Measurements from ENCODE around the gene FNIP1.

The FNIP1 gene

DNA sequence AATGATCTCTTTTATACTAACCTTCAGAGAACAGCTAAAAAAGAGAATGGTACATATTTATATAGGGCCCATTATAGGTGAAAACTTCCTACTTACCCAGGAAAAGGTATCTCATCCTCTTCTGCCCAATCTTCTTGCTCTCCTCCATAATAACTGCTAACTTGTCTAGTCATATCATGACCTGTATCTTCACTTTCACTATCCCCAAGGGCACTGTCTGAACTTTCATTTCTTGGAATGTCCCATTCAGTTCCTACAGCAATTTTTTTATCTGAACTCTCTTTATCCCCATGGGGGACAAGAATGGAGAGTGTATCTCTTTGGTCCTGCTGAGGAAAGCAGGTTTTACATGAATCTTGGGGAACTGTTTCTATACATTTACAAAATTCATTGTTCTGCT is 125.4 kb downstream of the FNIP1 start:
- no peak for TF ChIP-seq ZNF274 (IDR thresholded peaks at IDR 0.05; ENCODE audit: low read depth, low read length)
- no peak overlapping the region for H3K4me3 ChIP-seq (ENCODE audit: low read length)

GRCh38 chr5:131664929-131665328 is 131.9 kb downstream of the FNIP1 start:
- no peak for TF ChIP-seq ZNF274 (IDR thresholded peaks at IDR 0.05; ENCODE audit: low read depth, low read length)
- H3K4me3 ChIP-seq (ENCODE audit: low read length), result no peak overlapping the region

GRCh38 chr5:131661933-131662332 is 134.9 kb downstream of the FNIP1 start:
- TF ChIP-seq ZNF274 (IDR thresholded peaks at IDR 0.05; ENCODE audit: low read depth, low read length), result no peak
- no peak overlapping the region for H3K4me3 ChIP-seq (ENCODE audit: low read length)

- TF ChIP-seq ZNF274 (IDR thresholded peaks at IDR 0.05; ENCODE audit: low read depth, low read length), result no peak
- H3K4me3 ChIP-seq (ENCODE audit: low read length), result no peak overlapping the region
Measured at GRCh38 chr5:131659841-131660240, 137.0 kb downstream of the FNIP1 start.

GRCh38 chr5:131659290-131659689 is 137.5 kb downstream of the FNIP1 start:
- no peak overlapping the region for H3K4me3 ChIP-seq (ENCODE audit: low read length)
- TF ChIP-seq ZNF274 (IDR thresholded peaks at IDR 0.05; ENCODE audit: low read depth, low read length), result no peak

GRCh38 chr5:131654776-131655175 is 142.0 kb downstream of the FNIP1 start:
- TF ChIP-seq ZNF274 (IDR thresholded peaks at IDR 0.05; ENCODE audit: low read depth, low read length), result no peak
- H3K4me3 ChIP-seq (ENCODE audit: low read length), result no peak overlapping the region

GRCh38 chr5:131654309-131654708 is 142.5 kb downstream of the FNIP1 start:
- no peak overlapping the region for H3K4me3 ChIP-seq (ENCODE audit: low read length)
- no peak for TF ChIP-seq ZNF274 (IDR thresholded peaks at IDR 0.05; ENCODE audit: low read depth, low read length)

- no peak overlapping the region for H3K4me3 ChIP-seq (ENCODE audit: low read length)
- TF ChIP-seq ZNF274 (IDR thresholded peaks at IDR 0.05; ENCODE audit: low read depth, low read length), result no peak
Measured at GRCh38 chr5:131649161-131649560, 147.7 kb downstream of the FNIP1 start.

GRCh38 chr5:131647048-131647769 is 149.6 kb downstream of the FNIP1 start:
- H3K4me3 ChIP-seq (ENCODE audit: low read length), result peak overlapping the region; percentile 34; the same call in 1 of the 2 replicates
- TF ChIP-seq ZNF274 (IDR thresholded peaks at IDR 0.05; ENCODE audit: low read depth, low read length), result no peak

DNA sequence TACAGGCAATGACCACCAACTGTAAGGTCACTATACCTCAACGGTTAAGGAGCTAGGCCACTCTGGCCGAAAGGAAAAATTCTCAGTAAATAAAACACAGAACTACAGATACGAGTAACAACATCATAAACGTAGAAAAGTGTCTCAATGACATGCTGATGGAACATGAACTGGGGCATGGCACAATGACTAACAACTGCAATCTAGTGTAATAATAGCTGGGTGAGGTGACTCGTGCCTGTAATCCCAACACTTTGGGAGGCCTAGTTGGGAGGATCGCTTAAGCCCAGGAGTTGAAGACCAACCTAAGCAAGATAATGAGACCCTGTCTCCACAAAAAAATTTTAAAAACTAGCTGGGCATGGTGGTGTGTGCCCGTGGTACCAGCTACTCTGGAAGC is 152.0 kb downstream of the FNIP1 start:
- no peak overlapping the region for H3K4me3 ChIP-seq (ENCODE audit: low read length)
- TF ChIP-seq ZNF274 (IDR thresholded peaks at IDR 0.05; ENCODE audit: low read depth, low read length), result no peak

DNA sequence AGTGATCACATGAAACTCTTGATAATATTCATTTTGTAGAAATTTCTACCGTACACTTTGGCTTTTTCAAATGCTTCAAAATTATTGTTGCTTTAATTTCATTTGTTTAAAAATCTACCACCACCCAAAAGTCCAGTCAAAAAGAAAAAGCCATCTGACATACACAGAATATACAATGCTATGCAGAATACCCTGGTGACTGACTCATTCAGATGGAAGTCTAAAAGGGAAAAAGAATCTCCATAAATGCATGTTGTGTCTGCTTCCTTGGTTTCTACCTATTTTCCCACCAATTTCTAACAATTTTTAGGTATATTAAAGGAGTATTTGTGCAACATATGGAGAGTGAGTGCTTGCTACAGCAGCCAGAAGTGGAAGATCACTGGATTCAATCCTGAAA is 152.4 kb downstream of the FNIP1 start:
- no peak for TF ChIP-seq ZNF274 (IDR thresholded peaks at IDR 0.05; ENCODE audit: low read depth, low read length)
- H3K4me3 ChIP-seq (ENCODE audit: low read length), result no peak overlapping the region

GRCh38 chr5:131641494-131641893 is 155.3 kb downstream of the FNIP1 start:
- no peak for TF ChIP-seq ZNF274 (IDR thresholded peaks at IDR 0.05; ENCODE audit: low read depth, low read length)
- H3K4me3 ChIP-seq (ENCODE audit: low read length), result no peak overlapping the region

GRCh38 chr5:131640043-131640856 is 156.6 kb downstream of the FNIP1 start:
- H3K4me3 ChIP-seq (ENCODE audit: low read length), result no peak overlapping the region

GRCh38 chr5:131639148-131639547 is 157.7 kb downstream of the FNIP1 start:
- no peak for TF ChIP-seq ZNF274 (IDR thresholded peaks at IDR 0.05; ENCODE audit: low read depth, low read length)
- no peak overlapping the region for H3K4me3 ChIP-seq (ENCODE audit: low read length)

More at GRCh38 chr5:131640043-131640856, 156.6 kb downstream of the FNIP1 start:
- no peak for TF ChIP-seq ZNF274 (IDR thresholded peaks at IDR 0.05; ENCODE audit: low read depth, low read length)

DNA sequence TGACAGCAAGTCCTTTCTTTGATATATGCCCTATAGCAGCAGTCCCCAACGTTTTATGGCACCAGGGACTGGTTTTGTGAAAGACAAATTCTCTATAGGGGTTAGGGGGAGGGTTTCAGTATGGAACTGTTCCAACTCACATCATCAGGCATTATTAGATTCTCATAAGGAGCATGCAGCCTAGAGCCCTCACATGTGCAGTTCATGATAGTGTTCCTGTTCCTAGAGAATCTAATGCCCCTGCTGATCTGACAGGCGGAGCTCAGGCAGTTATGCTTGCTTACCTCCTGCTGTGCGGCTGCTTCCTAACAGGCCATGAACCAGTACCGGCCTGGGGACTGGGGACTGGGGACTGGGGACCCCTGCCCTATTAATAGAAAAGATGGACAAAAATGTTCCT is 159.1 kb downstream of the FNIP1 start:
- no peak overlapping the region for H3K4me3 ChIP-seq (ENCODE audit: low read length)
- TF ChIP-seq ZNF274 (IDR thresholded peaks at IDR 0.05; ENCODE audit: low read depth, low read length), result no peak

Data from GM08714 (cell line).